ENCODE data around the gene CNN2.

Gene CNN2

GRCh38 chr19:1049106-1049505 is 22.7 kb downstream of the CNN2 start:
- DNase-seq (ENCODE audit: low read depth), result no peak

GRCh38 chr19:1049800-1050199 is 23.4 kb downstream of the CNN2 start:
- DNase-seq (ENCODE audit: low read depth), result no peak

- no peak for DNase-seq (ENCODE audit: low read depth)
These were observed 24.8 kb downstream of the CNN2 start for GRCh38 chr19:1050989-1051788.

- DNase-seq (ENCODE audit: low read depth), result no peak
These were observed 25.4 kb downstream of the CNN2 start for GRCh38 chr19:1051791-1052190.

GRCh38 chr19:1052349-1052975 is 26.1 kb downstream of the CNN2 start:
- DNase-seq (ENCODE audit: low read depth), result no peak

- DNase-seq (ENCODE audit: low read depth), result no peak
These were observed 27.0 kb downstream of the CNN2 start for GRCh38 chr19:1053176-1054101.

- DNase-seq (ENCODE audit: low read depth), result no peak
These were observed 28.0 kb downstream of the CNN2 start for GRCh38 chr19:1054102-1055027.

GRCh38 chr19:1055028-1055425 is 28.6 kb downstream of the CNN2 start:
- no peak for DNase-seq (ENCODE audit: low read depth)

GRCh38 chr19:1055886-1056620 is 29.6 kb downstream of the CNN2 start:
- DNase-seq (ENCODE audit: low read depth), result no peak

- DNase-seq (ENCODE audit: low read depth), result no peak
These were observed 30.9 kb downstream of the CNN2 start for GRCh38 chr19:1057176-1057855.

- DNase-seq (ENCODE audit: low read depth), result no peak
These were observed 31.7 kb downstream of the CNN2 start for GRCh38 chr19:1058112-1058511.

GRCh38 chr19:1060689-1061088 is 34.3 kb downstream of the CNN2 start:
- DNase-seq (ENCODE audit: low read depth), result no peak

- DNase-seq (ENCODE audit: low read depth), result no peak
These were observed 35.6 kb downstream of the CNN2 start for GRCh38 chr19:1061987-1062386.

- DNase-seq (ENCODE audit: low read depth), result no peak
These were observed 36.1 kb downstream of the CNN2 start for GRCh38 chr19:1062387-1063029.

- DNase-seq (ENCODE audit: low read depth), result no peak
These were observed 36.9 kb downstream of the CNN2 start for GRCh38 chr19:1063030-1063908.

GRCh38 chr19:1063909-1064660 is 37.7 kb downstream of the CNN2 start:
- DNase-seq (ENCODE audit: low read depth), result no peak

GRCh38 chr19:1064661-1065605 is 38.5 kb downstream of the CNN2 start:
- DNase-seq (ENCODE audit: low read depth), result no peak

Measured in stimulated activated CD8-positive, alpha-beta memory T cell treated with anti-CD3 and anti-CD28 coated beads, Interleukin-15, amount 100 ng/mL, for 24 hours (primary cell).